Measurements from ENCODE around the gene LCLAT1.
A peak's percentile ranks its signal among the peaks of the same experiment; 100 is the strongest.
"Not testable (repeated sequence)": the region's sequence is repeated elsewhere in the genome, so short reads cannot be mapped to it uniquely, and the experiment has no call there.

LCLAT1 gene

GRCh38 chr2:30491225-30491624 is 44.2 kb downstream of the LCLAT1 start:
- Histone ChIP-seq H3K4me3 (ENCODE audit: low read length in 2 of 2) (no peak overlapping the region), H3K4me1 (ENCODE audit: control insufficient read depth, insufficient read depth, low read length) (peaks cover 5% of the 10 kb centered on the region), H3K9ac (ENCODE audit: low read length in 2 of 2) (no peak overlapping the region), H3K27ac (ENCODE audit: low read length) (no peak overlapping the region), H3K9me3 (ENCODE audit: control insufficient read depth in 2 of 2, low read length in 2 of 2) (no peaks in the 10 kb centered on the region), H3K36me3 (ENCODE audit: control insufficient read depth in 2 of 2, insufficient read depth in 2 of 2, low read length in 2 of 2) (no peaks in the 10 kb centered on the region), H3K27me3 (ENCODE audit: control insufficient read depth in 1 of 2, insufficient read depth in 2 of 2, low read length in 2 of 2) (no peaks in the 10 kb centered on the region)

GRCh38 chr2:30492185-30492584 is 45.1 kb downstream of the LCLAT1 start:
- Histone ChIP-seq H3K4me3 (ENCODE audit: low read length in 2 of 2) (no peak overlapping the region), H3K9ac (ENCODE audit: low read length in 2 of 2) (no peak overlapping the region), H3K9me3 (ENCODE audit: control insufficient read depth in 2 of 2, low read length in 2 of 2) (no peaks in the 10 kb centered on the region), H3K4me1 (ENCODE audit: control insufficient read depth, insufficient read depth, low read length) (peaks cover 5% of the 10 kb centered on the region), H3K36me3 (ENCODE audit: control insufficient read depth in 2 of 2, insufficient read depth in 2 of 2, low read length in 2 of 2) (no peaks in the 10 kb centered on the region), H3K27me3 (ENCODE audit: control insufficient read depth in 1 of 2, insufficient read depth in 2 of 2, low read length in 2 of 2) (no peaks in the 10 kb centered on the region), H3K27ac (ENCODE audit: low read length) (no peak overlapping the region)

GRCh38 chr2:30492619-30493018 is 45.6 kb downstream of the LCLAT1 start:
- peaks cover 5% of the 10 kb centered on the region for H3K4me1 ChIP-seq (ENCODE audit: control insufficient read depth, insufficient read depth, low read length)
- no peaks in the 10 kb centered on the region for H3K27me3 ChIP-seq (ENCODE audit: control insufficient read depth in 1 of 2, insufficient read depth in 2 of 2, low read length in 2 of 2)
- no peaks in the 10 kb centered on the region for H3K9me3 ChIP-seq (ENCODE audit: control insufficient read depth in 2 of 2, low read length in 2 of 2)
- H3K9ac ChIP-seq (ENCODE audit: low read length in 2 of 2), result no peak overlapping the region
- peak overlapping the region in 1 of 2 donors; percentile 30 for H3K4me3 ChIP-seq (ENCODE audit: low read length in 2 of 2)
- H3K27ac ChIP-seq (ENCODE audit: low read length), result no peak overlapping the region
- no peaks in the 10 kb centered on the region for H3K36me3 ChIP-seq (ENCODE audit: control insufficient read depth in 2 of 2, insufficient read depth in 2 of 2, low read length in 2 of 2)

- H3K4me3 ChIP-seq (ENCODE audit: low read length in 2 of 2), result no peak overlapping the region
- no peak overlapping the region for H3K27ac ChIP-seq (ENCODE audit: low read length)
- H3K9ac ChIP-seq (ENCODE audit: low read length in 2 of 2), result no peak overlapping the region
- no peaks in the 10 kb centered on the region for H3K36me3 ChIP-seq (ENCODE audit: control insufficient read depth in 2 of 2, insufficient read depth in 2 of 2, low read length in 2 of 2)
- no peaks in the 10 kb centered on the region for H3K27me3 ChIP-seq (ENCODE audit: control insufficient read depth in 1 of 2, insufficient read depth in 2 of 2, low read length in 2 of 2)
- no peaks in the 10 kb centered on the region for H3K9me3 ChIP-seq (ENCODE audit: control insufficient read depth in 2 of 2, low read length in 2 of 2)
- peaks cover 5% of the 10 kb centered on the region for H3K4me1 ChIP-seq (ENCODE audit: control insufficient read depth, insufficient read depth, low read length)
Observed at GRCh38 chr2:30493440-30493839, 46.4 kb downstream of the LCLAT1 start.

- H3K9ac ChIP-seq (ENCODE audit: low read length in 2 of 2); H3K4me1 ChIP-seq (ENCODE audit: control insufficient read depth, insufficient read depth, low read length); H3K9me3 ChIP-seq (ENCODE audit: control insufficient read depth in 2 of 2, low read length in 2 of 2); H3K4me3 ChIP-seq (ENCODE audit: low read length in 2 of 2); H3K36me3 ChIP-seq (ENCODE audit: control insufficient read depth in 2 of 2, insufficient read depth in 2 of 2, low read length in 2 of 2); H3K27me3 ChIP-seq (ENCODE audit: control insufficient read depth in 1 of 2, insufficient read depth in 2 of 2, low read length in 2 of 2); H3K27ac ChIP-seq (ENCODE audit: low read length): not testable (repeated sequence)
Observed at GRCh38 chr2:30495896-30496295, 48.9 kb downstream of the LCLAT1 start.

GRCh38 chr2:30499681-30500080 is 52.6 kb downstream of the LCLAT1 start:
- Histone ChIP-seq H3K9me3 (ENCODE audit: control insufficient read depth in 2 of 2, low read length in 2 of 2) (no peaks in the 10 kb centered on the region), H3K27ac (ENCODE audit: low read length) (no peak overlapping the region), H3K4me3 (ENCODE audit: low read length in 2 of 2) (no peak overlapping the region), H3K36me3 (ENCODE audit: control insufficient read depth in 2 of 2, insufficient read depth in 2 of 2, low read length in 2 of 2) (no peaks in the 10 kb centered on the region), H3K4me1 (ENCODE audit: control insufficient read depth, insufficient read depth, low read length) (no peaks in the 10 kb centered on the region), H3K9ac (ENCODE audit: low read length in 2 of 2) (no peak overlapping the region), H3K27me3 (ENCODE audit: control insufficient read depth in 1 of 2, insufficient read depth in 2 of 2, low read length in 2 of 2) (no peaks in the 10 kb centered on the region)

GRCh38 chr2:30500699-30501098 is 53.7 kb downstream of the LCLAT1 start:
- H3K27ac ChIP-seq (ENCODE audit: low read length), result no peak overlapping the region
- no peaks in the 10 kb centered on the region for H3K4me1 ChIP-seq (ENCODE audit: control insufficient read depth, insufficient read depth, low read length)
- no peaks in the 10 kb centered on the region for H3K36me3 ChIP-seq (ENCODE audit: control insufficient read depth in 2 of 2, insufficient read depth in 2 of 2, low read length in 2 of 2)
- H3K4me3 ChIP-seq (ENCODE audit: low read length in 2 of 2), result no peak overlapping the region
- H3K27me3 ChIP-seq (ENCODE audit: control insufficient read depth in 1 of 2, insufficient read depth in 2 of 2, low read length in 2 of 2), result no peaks in the 10 kb centered on the region
- H3K9me3 ChIP-seq (ENCODE audit: control insufficient read depth in 2 of 2, low read length in 2 of 2), result no peaks in the 10 kb centered on the region
- H3K9ac ChIP-seq (ENCODE audit: low read length in 2 of 2), result no peak overlapping the region

GRCh38 chr2:30502310-30502709 is 55.3 kb downstream of the LCLAT1 start:
- Histone ChIP-seq H3K4me1 (ENCODE audit: control insufficient read depth, insufficient read depth, low read length) (no peaks in the 10 kb centered on the region), H3K9me3 (ENCODE audit: control insufficient read depth in 2 of 2, low read length in 2 of 2) (no peaks in the 10 kb centered on the region), H3K36me3 (ENCODE audit: control insufficient read depth in 2 of 2, insufficient read depth in 2 of 2, low read length in 2 of 2) (no peaks in the 10 kb centered on the region), H3K27me3 (ENCODE audit: control insufficient read depth in 1 of 2, insufficient read depth in 2 of 2, low read length in 2 of 2) (no peaks in the 10 kb centered on the region), H3K4me3 (ENCODE audit: low read length in 2 of 2) (no peak overlapping the region), H3K27ac (ENCODE audit: low read length) (no peak overlapping the region), H3K9ac (ENCODE audit: low read length in 2 of 2) (no peak overlapping the region)

- Histone ChIP-seq H3K4me3 (ENCODE audit: low read length in 2 of 2) (no peak overlapping the region), H3K9ac (ENCODE audit: low read length in 2 of 2) (no peak overlapping the region), H3K27ac (ENCODE audit: low read length) (no peak overlapping the region), H3K27me3 (ENCODE audit: control insufficient read depth in 1 of 2, insufficient read depth in 2 of 2, low read length in 2 of 2) (no peaks in the 10 kb centered on the region), H3K4me1 (ENCODE audit: control insufficient read depth, insufficient read depth, low read length) (no peaks in the 10 kb centered on the region), H3K9me3 (ENCODE audit: control insufficient read depth in 2 of 2, low read length in 2 of 2) (no peaks in the 10 kb centered on the region), H3K36me3 (ENCODE audit: control insufficient read depth in 2 of 2, insufficient read depth in 2 of 2, low read length in 2 of 2) (no peaks in the 10 kb centered on the region)
Observed at GRCh38 chr2:30503007-30503694, 56.1 kb downstream of the LCLAT1 start.

GRCh38 chr2:30503695-30504052 is 56.6 kb downstream of the LCLAT1 start:
- H3K27ac ChIP-seq (ENCODE audit: low read length), result no peak overlapping the region

GRCh38 chr2:30504731-30505130 is 57.7 kb downstream of the LCLAT1 start:
- H3K27ac ChIP-seq (ENCODE audit: low read length), result no peak overlapping the region

More at GRCh38 chr2:30503695-30504052, 56.6 kb downstream of the LCLAT1 start:
- Histone ChIP-seq H3K4me1 (ENCODE audit: control insufficient read depth, insufficient read depth, low read length) (no peaks in the 10 kb centered on the region), H3K27me3 (ENCODE audit: control insufficient read depth in 1 of 2, insufficient read depth in 2 of 2, low read length in 2 of 2) (no peaks in the 10 kb centered on the region), H3K9ac (ENCODE audit: low read length in 2 of 2) (no peak overlapping the region), H3K9me3 (ENCODE audit: control insufficient read depth in 2 of 2, low read length in 2 of 2) (no peaks in the 10 kb centered on the region), H3K4me3 (ENCODE audit: low read length in 2 of 2) (no peak overlapping the region), H3K36me3 (ENCODE audit: control insufficient read depth in 2 of 2, insufficient read depth in 2 of 2, low read length in 2 of 2) (no peaks in the 10 kb centered on the region)

More at GRCh38 chr2:30504731-30505130, 57.7 kb downstream of the LCLAT1 start:
- no peaks in the 10 kb centered on the region for H3K27me3 ChIP-seq (ENCODE audit: control insufficient read depth in 1 of 2, insufficient read depth in 2 of 2, low read length in 2 of 2)
- no peak overlapping the region for H3K9ac ChIP-seq (ENCODE audit: low read length in 2 of 2)
- no peaks in the 10 kb centered on the region for H3K9me3 ChIP-seq (ENCODE audit: control insufficient read depth in 2 of 2, low read length in 2 of 2)
- no peaks in the 10 kb centered on the region for H3K36me3 ChIP-seq (ENCODE audit: control insufficient read depth in 2 of 2, insufficient read depth in 2 of 2, low read length in 2 of 2)
- H3K4me3 ChIP-seq (ENCODE audit: low read length in 2 of 2), result no peak overlapping the region
- no peaks in the 10 kb centered on the region for H3K4me1 ChIP-seq (ENCODE audit: control insufficient read depth, insufficient read depth, low read length)
